Mesothelial cell of epicardium (in vitro differentiated cells): ENCODE measurements around the gene BFSP1. TPM values are rescaled to one million over a fixed set of nuclear protein-coding genes. Genes with fewer than 3 reads are reported as not detected.

Experiments used
- DNase-seq, 2 experiments: peaks; one replicate each; pipeline ENCODE4 v3.0.0; 2021; ENCODE audit warnings: low spot score in 2 of 2; ENCODE audit not compliant: unreplicated experiment in 2 of 2
- H3K27ac Mint-ChIP-seq: 2 replicates; pipeline ENCODE4 v1.8.0; 2021; ENCODE audit warnings: mixed read lengths
- H3K27me3 Mint-ChIP-seq: 2 replicates; pipeline ENCODE4 v1.8.0; 2021; ENCODE audit warnings: low read depth, mixed read lengths
- H3K36me3 Mint-ChIP-seq: 2 replicates; pipeline ENCODE4 v1.8.0; 2021; ENCODE audit warnings: mixed read lengths
- H3K4me1 Mint-ChIP-seq: 2 replicates; pipeline ENCODE4 v1.8.0; 2021; ENCODE audit warnings: mixed read lengths
- H3K4me3 Mint-ChIP-seq: 2 replicates; pipeline ENCODE4 v1.8.0; 2021; ENCODE audit warnings: mild to moderate bottlenecking, moderate library complexity, mixed read lengths
- H3K9me3 Mint-ChIP-seq: 2 replicates; pipeline ENCODE4 v1.8.0; 2021; ENCODE audit warnings: mixed read lengths
- total RNA-seq: library from RNA; stranded (reverse); gene quantifications from 3 replicates; pipeline ENCODE4 v1.2.1, GENCODE V29; 2021
- TF ChIP-seq, protein P1 (sequence below): fragments of 200-600 bp; sonication (generic); IDR thresholded peaks from one replicate; pipeline ENCODE4 v1.5.0; 2021; ENCODE audit warnings: antibody characterized with exemption; ENCODE audit not compliant: unreplicated experiment

The BFSP1 gene
- total RNA-seq, 1 donor from 2014 or later = 5.2 TPM

DNA sequence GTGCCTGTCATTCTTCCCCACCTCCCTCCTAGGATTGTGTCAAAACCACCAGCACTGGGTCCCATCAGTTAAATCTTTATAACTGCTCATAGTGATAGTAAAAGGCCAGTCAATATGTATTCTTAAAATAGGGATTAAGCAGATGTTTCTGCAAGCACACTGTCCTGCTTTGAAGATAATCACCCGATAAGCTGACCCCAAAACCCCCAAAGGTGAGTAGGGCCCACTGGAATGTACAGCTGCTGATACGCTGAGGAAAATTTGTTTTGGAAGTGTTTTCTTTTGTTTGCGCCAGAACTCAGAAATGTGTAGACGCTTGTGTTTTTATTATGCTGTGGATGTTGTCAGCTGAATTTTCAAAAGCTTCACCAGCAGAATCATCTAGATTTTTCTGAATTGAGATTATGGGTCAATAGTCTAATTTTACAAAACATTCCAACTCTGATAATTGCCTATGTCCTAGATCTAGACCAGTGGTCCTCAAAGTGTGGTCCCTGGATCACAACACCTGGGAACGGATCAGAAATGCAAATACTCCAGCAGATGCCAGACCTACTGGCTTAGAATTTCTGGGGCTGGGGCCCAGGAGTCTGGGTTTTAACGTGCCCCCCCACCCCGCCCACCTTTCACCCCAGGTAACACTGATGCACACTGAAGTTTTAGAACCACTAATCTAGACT, 11.4 kb downstream of the BFSP1 start:
- TF ChIP-seq, protein P1, sequence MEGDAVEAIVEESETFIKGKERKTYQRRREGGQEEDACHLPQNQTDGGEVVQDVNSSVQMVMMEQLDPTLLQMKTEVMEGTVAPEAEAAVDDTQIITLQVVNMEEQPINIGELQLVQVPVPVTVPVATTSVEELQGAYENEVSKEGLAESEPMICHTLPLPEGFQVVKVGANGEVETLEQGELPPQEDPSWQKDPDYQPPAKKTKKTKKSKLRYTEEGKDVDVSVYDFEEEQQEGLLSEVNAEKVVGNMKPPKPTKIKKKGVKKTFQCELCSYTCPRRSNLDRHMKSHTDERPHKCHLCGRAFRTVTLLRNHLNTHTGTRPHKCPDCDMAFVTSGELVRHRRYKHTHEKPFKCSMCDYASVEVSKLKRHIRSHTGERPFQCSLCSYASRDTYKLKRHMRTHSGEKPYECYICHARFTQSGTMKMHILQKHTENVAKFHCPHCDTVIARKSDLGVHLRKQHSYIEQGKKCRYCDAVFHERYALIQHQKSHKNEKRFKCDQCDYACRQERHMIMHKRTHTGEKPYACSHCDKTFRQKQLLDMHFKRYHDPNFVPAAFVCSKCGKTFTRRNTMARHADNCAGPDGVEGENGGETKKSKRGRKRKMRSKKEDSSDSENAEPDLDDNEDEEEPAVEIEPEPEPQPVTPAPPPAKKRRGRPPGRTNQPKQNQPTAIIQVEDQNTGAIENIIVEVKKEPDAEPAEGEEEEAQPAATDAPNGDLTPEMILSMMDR = no peak
- H3K4me1 Mint-ChIP-seq = peaks cover 3% of the 10 kb centered on the region
- H3K27me3 Mint-ChIP-seq = no peaks in the 10 kb centered on the region
- H3K36me3 Mint-ChIP-seq = no peaks in the 10 kb centered on the region
- H3K4me3 Mint-ChIP-seq = no peak overlapping the region
- H3K27ac Mint-ChIP-seq = no peak overlapping the region
- no peaks in the 10 kb centered on the region for H3K9me3 Mint-ChIP-seq
- DNase-seq = no peak

DNA sequence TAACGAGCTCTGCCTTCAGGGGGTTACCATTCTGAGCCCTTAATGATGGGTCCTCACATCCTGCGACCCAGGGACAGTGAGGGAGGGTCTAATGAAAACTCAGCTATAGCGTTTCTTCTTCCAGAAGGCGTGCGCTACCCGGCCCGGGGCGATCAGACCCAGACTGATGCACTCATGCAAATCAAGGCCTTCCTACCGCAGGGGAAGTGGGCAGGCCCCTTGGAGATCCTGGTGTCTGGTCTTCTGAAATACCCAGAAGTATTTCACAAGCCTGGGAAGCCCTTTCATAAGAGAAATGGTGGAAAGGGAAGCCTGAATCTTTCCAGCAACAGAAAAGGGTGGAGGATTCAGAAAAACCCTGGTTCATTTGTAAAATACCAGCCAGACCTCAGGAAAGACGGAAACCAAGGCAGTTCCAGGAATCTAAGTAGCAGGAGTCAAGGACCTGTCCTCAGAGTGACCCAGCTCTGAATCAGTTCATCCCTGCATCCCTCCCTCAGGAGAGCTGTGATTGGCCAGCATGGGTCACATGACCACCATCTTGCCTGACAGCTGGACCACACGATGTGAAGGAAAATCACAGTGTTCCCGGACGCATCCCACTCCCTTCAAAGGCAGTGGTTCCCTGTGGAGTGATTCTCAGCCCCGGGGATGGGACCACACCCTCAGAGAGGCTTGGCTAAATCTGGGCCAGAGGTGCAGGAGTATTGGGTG, 12.7 kb downstream of the BFSP1 start:
- H3K4me3 Mint-ChIP-seq = no peak overlapping the region
- TF ChIP-seq, protein P1 = no peak
- H3K4me1 Mint-ChIP-seq = peaks cover 3% of the 10 kb centered on the region
- no peak overlapping the region for H3K27ac Mint-ChIP-seq
- no peaks in the 10 kb centered on the region for H3K36me3 Mint-ChIP-seq
- H3K27me3 Mint-ChIP-seq = no peaks in the 10 kb centered on the region
- no peaks in the 10 kb centered on the region for H3K9me3 Mint-ChIP-seq
- no peak for DNase-seq

DNA sequence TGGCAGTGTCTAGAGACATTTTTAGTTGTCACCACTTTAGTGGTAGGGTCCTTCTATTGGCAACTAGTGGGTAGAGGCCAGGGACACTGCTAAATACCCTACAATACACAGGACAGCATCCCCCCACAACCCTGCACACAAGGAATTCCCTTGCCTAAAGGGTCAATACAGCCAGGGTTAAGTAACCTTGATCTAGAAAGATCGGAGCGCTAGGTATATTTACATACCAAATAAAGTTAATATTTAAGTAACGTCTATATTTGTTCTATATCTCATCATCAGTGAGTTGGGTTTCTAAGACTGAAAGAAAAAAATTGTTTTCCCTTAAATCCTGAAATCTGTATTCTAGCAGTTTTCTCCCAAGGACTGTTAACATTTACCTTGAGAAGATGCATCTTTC, 16.1 kb downstream of the BFSP1 start:
- no peak overlapping the region for H3K4me3 Mint-ChIP-seq
- H3K27ac Mint-ChIP-seq = no peak overlapping the region
- no peaks in the 10 kb centered on the region for H3K36me3 Mint-ChIP-seq
- no peaks in the 10 kb centered on the region for H3K9me3 Mint-ChIP-seq
- H3K27me3 Mint-ChIP-seq = no peaks in the 10 kb centered on the region
- no peak for DNase-seq
- TF ChIP-seq, protein P1 = no peak
- no peaks in the 10 kb centered on the region for H3K4me1 Mint-ChIP-seq

DNA sequence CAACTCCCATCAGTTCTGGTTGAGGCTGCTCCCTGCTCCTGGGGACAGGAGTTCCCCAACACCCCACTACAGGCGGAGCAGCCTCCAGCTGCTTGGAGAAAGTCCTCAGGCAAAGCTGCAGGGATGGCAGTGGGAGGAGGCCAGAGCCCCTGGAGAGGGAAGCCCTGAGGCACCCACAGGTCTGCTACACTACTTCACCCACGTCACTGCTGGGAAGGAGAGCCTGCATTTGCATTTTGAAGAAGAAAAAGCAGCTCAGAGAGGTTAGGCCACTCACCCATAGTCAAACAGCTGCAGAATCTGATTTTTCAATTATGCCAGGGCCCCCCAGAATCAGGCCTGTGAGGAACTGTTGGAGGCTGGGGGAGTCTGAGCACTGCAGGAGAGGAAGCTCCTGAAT, 17.2 kb downstream of the BFSP1 start:
- Mint-ChIP-seq H3K9me3 (no peaks in the 10 kb centered on the region), H3K4me1 (no peaks in the 10 kb centered on the region), H3K36me3 (no peaks in the 10 kb centered on the region), H3K27me3 (no peaks in the 10 kb centered on the region), H3K27ac (no peak overlapping the region), H3K4me3 (no peak overlapping the region)
- TF ChIP-seq, protein P1 = no peak
- DNase-seq = no peak

DNA sequence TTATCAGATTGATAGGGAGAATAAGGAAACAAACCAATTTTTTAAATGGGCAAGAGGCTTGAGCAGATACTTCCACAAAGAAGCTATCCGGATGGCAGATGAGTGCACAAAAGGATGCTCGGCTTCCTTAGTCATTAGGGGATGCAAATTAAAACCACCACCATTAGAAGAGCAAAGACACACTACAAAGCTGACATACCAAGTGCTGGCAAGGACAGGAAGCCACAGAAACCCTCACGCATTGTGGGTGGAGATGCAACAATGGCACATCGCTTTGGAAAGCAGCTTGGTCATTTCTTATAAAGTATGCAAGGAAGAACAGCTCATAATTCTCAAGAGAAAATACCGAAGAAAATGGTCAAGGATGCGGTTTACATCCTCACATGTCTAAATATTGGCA, 19.8 kb downstream of the BFSP1 start:
- DNase-seq = no peak
- H3K4me1 Mint-ChIP-seq = no peaks in the 10 kb centered on the region
- H3K27ac Mint-ChIP-seq = no peak overlapping the region
- TF ChIP-seq, protein P1 = no peak
- H3K36me3 Mint-ChIP-seq = no peaks in the 10 kb centered on the region
- no peaks in the 10 kb centered on the region for H3K9me3 Mint-ChIP-seq
- H3K4me3 Mint-ChIP-seq = no peak overlapping the region
- no peaks in the 10 kb centered on the region for H3K27me3 Mint-ChIP-seq
